H9 (cell line): ENCODE results near the gene TXNDC11. TPM values are rescaled to one million over a fixed set of nuclear protein-coding genes. Genes with fewer than 3 reads are reported as not detected.

Experiments used
- DNase-seq: peaks from one replicate; pipeline ENCODE4 v3.0.0-alpha.2; 2017
- H2AFZ ChIP-seq: one replicate; pipeline ENCODE4 v1.6.1; 2013; ENCODE audit warnings: mild to moderate bottlenecking, low read length, control low read depth, moderate library complexity
- H2AK5ac ChIP-seq: 2 replicates; pipeline ENCODE4 v1.6.1; 2013; ENCODE audit warnings: low read length, control low read depth, mixed read lengths; ENCODE audit not compliant: insufficient read length
- H2BK120ac ChIP-seq: one replicate; pipeline ENCODE4 v1.6.1; 2013; ENCODE audit warnings: low read depth, mild to moderate bottlenecking, low read length, control low read depth, inconsistent platforms; ENCODE audit not compliant: poor library complexity, severe bottlenecking
- H2BK12ac ChIP-seq: 2 replicates; pipeline ENCODE4 v1.6.1; 2013; ENCODE audit warnings: low read length, control low read depth, mixed read lengths, low read depth; ENCODE audit not compliant: insufficient read length
- H2BK15ac ChIP-seq: 2 replicates; pipeline ENCODE4 v1.6.1; 2013; ENCODE audit warnings: low read depth, low read length, control low read depth
- H2BK20ac ChIP-seq: one replicate; pipeline ENCODE4 v1.6.1; 2013; ENCODE audit warnings: low read depth, mild to moderate bottlenecking, low read length, control low read depth, inconsistent platforms; ENCODE audit not compliant: poor library complexity, severe bottlenecking
- H2BK5ac ChIP-seq: 2 replicates; pipeline ENCODE4 v1.6.1; 2013; ENCODE audit warnings: low read length, control low read depth, mixed read lengths; ENCODE audit not compliant: insufficient read length
- H3K14ac ChIP-seq: 2 replicates; pipeline ENCODE4 v1.6.1; 2013; ENCODE audit warnings: low read length, control low read depth; ENCODE audit not compliant: insufficient read depth
- H3K18ac ChIP-seq: 2 replicates; pipeline ENCODE4 v1.6.1; 2013; ENCODE audit warnings: low read depth, mild to moderate bottlenecking, mixed read lengths, low read length, control low read depth; ENCODE audit not compliant: insufficient read length
- H3K23ac ChIP-seq: 2 replicates; pipeline ENCODE4 v1.6.1; 2013; ENCODE audit warnings: low read length, control low read depth, mixed read lengths, low read depth; ENCODE audit not compliant: insufficient read length
- H3K23me2 ChIP-seq: 2 replicates; pipeline ENCODE4 v1.6.1; 2013; ENCODE audit warnings: low read depth, mild to moderate bottlenecking, mixed read lengths, low read length, control low read depth; ENCODE audit not compliant: insufficient read length, poor library complexity, severe bottlenecking
- H3K27ac ChIP-seq: 2 replicates; pipeline ENCODE4 v1.5.1; 2013; ENCODE audit warnings: low read length, control low read depth, mixed read lengths, low read depth; ENCODE audit not compliant: insufficient read length
- H3K27me3 ChIP-seq: 2 replicates; pipeline ENCODE4 v1.6.1; 2013; ENCODE audit warnings: low read length, control low read depth, inconsistent platforms; ENCODE audit not compliant: insufficient read depth
- H3K4ac ChIP-seq: 2 replicates; pipeline ENCODE4 v1.6.1; 2013; ENCODE audit warnings: low read depth, mild to moderate bottlenecking, control low read depth, inconsistent platforms, low read length, moderate library complexity
- H3K4me1 ChIP-seq: 2 replicates; pipeline ENCODE4 v1.6.1; 2013; ENCODE audit warnings: low read length, control low read depth, inconsistent platforms; ENCODE audit not compliant: insufficient read depth
- H3K4me2 ChIP-seq: 2 replicates; pipeline ENCODE4 v1.6.1; 2013; ENCODE audit warnings: low read length, control low read depth, mixed read lengths; ENCODE audit not compliant: insufficient read length, insufficient read depth
- H3K56ac ChIP-seq: 2 replicates; pipeline ENCODE4 v1.6.1; 2013; ENCODE audit warnings: low read depth, mild to moderate bottlenecking, mixed read lengths, low read length, control low read depth; ENCODE audit not compliant: insufficient read length
- H3K79me1 ChIP-seq: 2 replicates; pipeline ENCODE4 v1.6.1; 2013; ENCODE audit warnings: low read depth, mild to moderate bottlenecking, moderate library complexity, low read length, control low read depth, inconsistent platforms; ENCODE audit not compliant: insufficient read depth, poor library complexity, severe bottlenecking
- H3K79me2 ChIP-seq: 2 replicates; pipeline ENCODE4 v1.6.1; 2013; ENCODE audit warnings: low read length, control low read depth, inconsistent platforms; ENCODE audit not compliant: insufficient read depth
- H3K9ac ChIP-seq: 2 replicates; pipeline ENCODE4 v1.6.1; 2013; ENCODE audit warnings: low read length, control low read depth, mixed read lengths; ENCODE audit not compliant: insufficient read length; ENCODE audit errors: extremely low read depth
- H3K9me3 ChIP-seq: one replicate; pipeline ENCODE4 v1.6.1; 2013; ENCODE audit warnings: low read depth, low read length, inconsistent platforms; ENCODE audit not compliant: control insufficient read depth
- H3T11ph ChIP-seq: one replicate; pipeline ENCODE4 v1.6.1; 2013; ENCODE audit warnings: mild to moderate bottlenecking, low read length, control low read depth, inconsistent platforms
- H4K20me1 ChIP-seq: one replicate; pipeline ENCODE4 v1.6.1; 2013; ENCODE audit not compliant: control insufficient read depth, insufficient read length, insufficient read depth
- H4K5ac ChIP-seq: 2 replicates; pipeline ENCODE4 v1.6.1; 2013; ENCODE audit warnings: low read depth, mild to moderate bottlenecking, mixed read lengths, low read length, control low read depth; ENCODE audit not compliant: insufficient read length
- H4K8ac ChIP-seq: replicated peaks from 2 replicates; pipeline ENCODE4 v1.6.1; 2013; ENCODE audit warnings: low read length, control low read depth, mixed read lengths, low read depth; ENCODE audit not compliant: insufficient read length
- H4K91ac ChIP-seq: 2 replicates; pipeline ENCODE4 v1.6.1; 2013; ENCODE audit warnings: low read depth, mild to moderate bottlenecking, moderate library complexity, mixed read lengths, low read length, control low read depth; ENCODE audit not compliant: insufficient read length
- H3K27ac Mint-ChIP-seq, 3 experiments: 2 replicates in 2 of 3; 3 replicates in 1 of 3; pipeline ENCODE4 v1.8.0; 2020 to 2021; ENCODE audit warnings: mixed read lengths in 3 of 3, mild to moderate bottlenecking in 1 of 3, moderate library complexity in 1 of 3
- H3K27me3 Mint-ChIP-seq: 2 replicates; pipeline ENCODE4 v1.8.0; 2021; ENCODE audit warnings: low read depth, mild to moderate bottlenecking, moderate library complexity, mixed read lengths
- H3K36me3 Mint-ChIP-seq, 3 experiments: 2 replicates in 2 of 3; 3 replicates in 1 of 3; pipeline ENCODE4 v1.8.0; 2020 to 2021; ENCODE audit warnings: low read depth in 3 of 3, mixed read lengths in 3 of 3; ENCODE audit not compliant: insufficient read depth in 1 of 3
- H3K4me1 Mint-ChIP-seq, 2 experiments: 2 replicates each; pipeline ENCODE4 v1.8.0; 2020; ENCODE audit warnings: mixed read lengths in 2 of 2
- H3K4me3 Mint-ChIP-seq, 2 experiments: 2 replicates in 1 of 2; 3 replicates in 1 of 2; pipeline ENCODE4 v1.8.0; 2020 to 2021; ENCODE audit warnings: mild to moderate bottlenecking in 2 of 2, mixed read lengths in 2 of 2, moderate library complexity in 1 of 2
- H3K9me3 Mint-ChIP-seq, 2 experiments: 2 replicates in 1 of 2; 3 replicates in 1 of 2; pipeline ENCODE4 v1.8.0; 2020; ENCODE audit warnings: mild to moderate bottlenecking in 2 of 2, mixed read lengths in 2 of 2, moderate library complexity in 1 of 2
- CTCF ChIP-seq: fragments of 200-600 bp; sonication (generic); conservative IDR thresholded peaks from 3 replicates; pipeline ENCODE4 v1.8.0; 2021; ENCODE audit warnings: antibody characterized with exemption, mild to moderate bottlenecking
- WGBS: extraction: QIAGEN DNeasy Blood & Tissue Kit; methylation state at CpG from one replicate; pipeline ENCODE4 v1.1.7; 2013; ENCODE audit warnings: missing lambda C conversion rate, low lambda C conversion rate, mixed read lengths; ENCODE audit not compliant: insufficient read length; ENCODE audit errors: extremely low coverage; 5-methylcytosine and 5-hydroxymethylcytosine counted together
- total RNA-seq: library from RNA; stranded (reverse); gene quantifications from 2 replicates; pipeline ENCODE4 v1.2.1, GENCODE V29; 2021

TXNDC11 gene
- total RNA-seq, 1 experiment from 2014 or later = 12.2 TPM

- no peak for TF ChIP-seq CTCF
- Histone ChIP-seq H4K5ac (no peak overlapping the region), H3K4me1 (no peaks in the 10 kb centered on the region), H3K4me2 (no peak overlapping the region), H4K20me1 (no peaks in the 10 kb centered on the region), H3K27ac (no peak overlapping the region), H4K91ac (no peak overlapping the region), H2BK120ac (no peak overlapping the region), H3K18ac (no peak overlapping the region), H3K4ac (no peak overlapping the region), H3T11ph (no peak overlapping the region), H3K56ac (no peak overlapping the region), H2BK15ac (no peak overlapping the region), H2AK5ac (no peak overlapping the region), H2BK5ac (no peak overlapping the region), H3K9me3 (no peaks in the 10 kb centered on the region), H2BK12ac (no peak overlapping the region), H3K14ac (no peak overlapping the region), H4K8ac (no peak overlapping the region), H3K23ac (no peak overlapping the region), H3K79me2 (no peaks in the 10 kb centered on the region), H3K23me2 (no peaks in the 10 kb centered on the region), H3K27me3 (no peaks in the 10 kb centered on the region), H2BK20ac (no peak overlapping the region), H3K9ac (no peak overlapping the region), H2AFZ (no peak overlapping the region), H3K79me1 (no peaks in the 10 kb centered on the region)
- Mint-ChIP-seq H3K9me3 (no peaks in the 10 kb centered on the region), H3K4me3 (no peak overlapping the region), H3K4me1 (no peaks in the 10 kb centered on the region), H3K27me3 (no peaks in the 10 kb centered on the region), H3K36me3 (peaks cover 29 to 83% (median 79%) of the 10 kb centered on the region in 3 experiments; a peak in 6 of 7 replicates), H3K27ac (no peak overlapping the region)
- no CpG with 5 or more reads among the region's 4 CpGs for WGBS
- DNase-seq = no peak
These were observed 17.3 kb upstream of the TXNDC11 start for GRCh38 chr16:11759997-11760396.
